IMR-90 (cell line): ENCODE results near the gene SLC4A5. TPM values are rescaled to one million over a fixed set of nuclear protein-coding genes. Genes with fewer than 3 reads are reported as not detected.

Experiments
- ATAC-seq: fragments of 200-7000 bp; cut with Tn5 transposase; 2 replicates; pipeline ENCODE4 v1.9.1; 2020; ENCODE audit warnings: low read depth, mild to moderate bottlenecking, moderate library complexity
- BruUV-seq: library from RNA; stranded (reverse); fragments of 400-500 nt; replicated peaks from 2 replicates; lab custom pipeline; 2021; lab: Mats Ljungman, UMichigan
- CTCF ChIA-PET: fragments of 300-600 bp; formaldehyde crosslinking; extraction: SDS; loops from one replicate; lab custom pipeline; 2021; ENCODE audit warnings: antibody characterized with exemption; lab: Yijun Ruan, JAX
- POLR2A ChIA-PET: fragments of 300-600 bp; sonication (Branson Sonifier 250); formaldehyde crosslinking; loops from one replicate; lab custom pipeline; 2022; ENCODE audit warnings: antibody characterized with exemption; ENCODE audit not compliant: unreplicated experiment; lab: Charles Lee
- DNase-seq: peaks from one replicate; pipeline ENCODE4 v3.0.0; 2013
- H2AFZ ChIP-seq: replicated peaks from 2 replicates; pipeline ENCODE3; 2013; ENCODE audit warnings: low read length, mild to moderate bottlenecking; ENCODE audit not compliant: poor library complexity
- H2AK5ac ChIP-seq: 2 replicates; pipeline ENCODE4 v1.6.1; 2013; ENCODE audit warnings: low read depth, low read length, inconsistent platforms
- H2AK9ac ChIP-seq: replicated peaks from 2 replicates; pipeline ENCODE3; 2013; ENCODE audit warnings: mild to moderate bottlenecking, low read depth, low read length, moderate library complexity; ENCODE audit not compliant: poor library complexity
- H2BK120ac ChIP-seq: 2 replicates; pipeline ENCODE4 v1.6.1; 2013; ENCODE audit warnings: low read depth, low read length, inconsistent platforms
- H2BK15ac ChIP-seq: 3 replicates; pipeline ENCODE4 v1.6.1; 2013; ENCODE audit warnings: low read depth, low read length, inconsistent platforms
- H2BK20ac ChIP-seq: 2 replicates; pipeline ENCODE4 v1.6.1; 2013; ENCODE audit warnings: low read depth, mild to moderate bottlenecking, inconsistent platforms, low read length, moderate library complexity
- H2BK5ac ChIP-seq: 2 replicates; pipeline ENCODE4 v1.6.1; 2013; ENCODE audit warnings: mild to moderate bottlenecking, low read depth, low read length, inconsistent platforms; ENCODE audit not compliant: poor library complexity, severe bottlenecking
- H3K14ac ChIP-seq: replicated peaks from 2 replicates; pipeline ENCODE4 v1.6.1; 2013; ENCODE audit warnings: low read depth, low read length, inconsistent platforms
- H3K18ac ChIP-seq: 2 replicates; pipeline ENCODE4 v1.6.1; 2013; ENCODE audit warnings: low read depth, low read length, control low read depth
- H3K23ac ChIP-seq: 2 replicates; pipeline ENCODE4 v1.6.1; 2013; ENCODE audit warnings: low read depth, low read length, inconsistent platforms
- H3K27ac ChIP-seq: 2 replicates; pipeline ENCODE4 v1.5.1; 2013; ENCODE audit warnings: mild to moderate bottlenecking, control low read depth, low read length; ENCODE audit not compliant: insufficient read depth
- H3K27me3 ChIP-seq: 2 replicates; pipeline ENCODE4 v1.6.1; 2013; ENCODE audit warnings: low read length; ENCODE audit not compliant: control insufficient read depth, insufficient read depth
- H3K36me3 ChIP-seq: 2 replicates; pipeline ENCODE4 v1.6.1; 2013; ENCODE audit warnings: low read length, mixed read lengths; ENCODE audit not compliant: control insufficient read depth, insufficient read depth
- H3K4ac ChIP-seq: 2 replicates; pipeline ENCODE4 v1.6.1; 2013; ENCODE audit warnings: low read depth, low read length, inconsistent platforms
- H3K4me1 ChIP-seq: 2 replicates; pipeline ENCODE4 v1.6.1; 2013; ENCODE audit warnings: low read length, mixed read lengths; ENCODE audit not compliant: control insufficient read depth, insufficient read depth
- H3K4me2 ChIP-seq: 2 replicates; pipeline ENCODE4 v1.6.1; 2013; ENCODE audit warnings: low read depth, mild to moderate bottlenecking, control low read depth, low read length, moderate library complexity
- H3K4me3 ChIP-seq: 2 replicates; pipeline ENCODE4 v1.5.1; 2013; ENCODE audit warnings: low read depth, mild to moderate bottlenecking, control low read depth, low read length, moderate library complexity; ENCODE audit not compliant: insufficient read depth
- H3K56ac ChIP-seq: 2 replicates; pipeline ENCODE4 v1.6.1; 2013; ENCODE audit warnings: low read length, inconsistent platforms; ENCODE audit not compliant: insufficient read depth; ENCODE audit errors: extremely low read depth
- H3K79me1 ChIP-seq, 2 experiments: 2 replicates each; pipeline ENCODE4 v1.6.1; 2013; ENCODE audit warnings: low read length in 2 of 2, inconsistent platforms in 1 of 2, low read depth in 1 of 2
- H3K9ac ChIP-seq: 2 replicates; pipeline ENCODE4 v1.6.1; 2013; ENCODE audit warnings: low read depth, low read length, control low read depth
- H3K9me1 ChIP-seq: 2 replicates; pipeline ENCODE4 v1.6.1; 2013; ENCODE audit warnings: low read length, inconsistent platforms; ENCODE audit not compliant: insufficient read depth
- H3K9me3 ChIP-seq: 2 replicates; pipeline ENCODE4 v1.6.1; 2013; ENCODE audit warnings: low read length; ENCODE audit not compliant: control insufficient read depth, insufficient read depth
- H4K20me1 ChIP-seq: 2 replicates; pipeline ENCODE4 v1.6.1; 2013; ENCODE audit warnings: low read length, inconsistent platforms; ENCODE audit not compliant: insufficient read depth
- H4K5ac ChIP-seq: 2 replicates; pipeline ENCODE4 v1.6.1; 2013; ENCODE audit warnings: mild to moderate bottlenecking, low read depth, low read length, control low read depth
- H4K8ac ChIP-seq, 2 experiments: 2 replicates each; pipeline ENCODE4 v1.6.1; 2013; ENCODE audit warnings: low read depth in 2 of 2, low read length in 2 of 2, control low read depth in 1 of 2, inconsistent platforms in 1 of 2
- H4K91ac ChIP-seq: 2 replicates; pipeline ENCODE4 v1.6.1; 2013; ENCODE audit warnings: low read depth, low read length, inconsistent platforms; ENCODE audit not compliant: insufficient read depth
- BHLHE40 ChIP-seq: fragments of 150-350 bp; IDR thresholded peaks from 2 replicates; pipeline ENCODE4 v1.6.1; 2016; ENCODE audit warnings: mild to moderate bottlenecking, low read depth, low read length
- CEBPB ChIP-seq: IDR thresholded peaks from 2 replicates; pipeline ENCODE4 v1.6.1; 2012; ENCODE audit warnings: low read depth, low read length, improper control_type of control experiment
- CHD1 ChIP-seq: IDR thresholded peaks from 2 replicates; pipeline ENCODE4 v1.6.1; 2012; ENCODE audit warnings: low read depth, low read length, improper control_type of control experiment
- FOS ChIP-seq: fragments of 150-350 bp; IDR thresholded peaks from 2 replicates; pipeline ENCODE4 v1.6.1; 2016; ENCODE audit warnings: low read depth, low read length
- MAFK ChIP-seq: IDR thresholded peaks from 2 replicates; pipeline ENCODE4 v1.6.1; 2012; ENCODE audit warnings: low read depth, low read length, improper control_type of control experiment
- MAZ ChIP-seq: IDR thresholded peaks from 2 replicates; pipeline ENCODE4 v1.6.1; 2012; ENCODE audit warnings: low read depth, mild to moderate bottlenecking, low read length, improper control_type of control experiment, moderate library complexity, borderline replicate concordance
- MXI1 ChIP-seq: IDR thresholded peaks from 2 replicates; pipeline ENCODE4 v1.6.1; 2012; ENCODE audit warnings: low read depth, mild to moderate bottlenecking, low read length, moderate library complexity, borderline replicate concordance
- NFE2L2 ChIP-seq: fragments of 150-350 bp; IDR thresholded peaks from 2 replicates; pipeline ENCODE4 v1.6.1; 2016; ENCODE audit warnings: low read depth, mild to moderate bottlenecking, low read length
- POLR2A ChIP-seq: IDR thresholded peaks from 2 replicates; pipeline ENCODE4 v1.6.1; 2012; ENCODE audit warnings: mild to moderate bottlenecking, low read depth, low read length
- RAD21 ChIP-seq: IDR thresholded peaks from 2 replicates; pipeline ENCODE4 v1.6.1; 2012; ENCODE audit warnings: low read length, improper control_type of control experiment
- RFX5 ChIP-seq: IDR thresholded peaks from 2 replicates; pipeline ENCODE4 v1.8.0; 2012; ENCODE audit warnings: low read depth, mild to moderate bottlenecking, low read length, moderate library complexity
- SMC3 ChIP-seq: fragments of 150-350 bp; IDR thresholded peaks from 2 replicates; pipeline ENCODE4 v1.6.1; 2016; ENCODE audit warnings: low read depth, mild to moderate bottlenecking, antibody characterized with exemption, low read length, moderate library complexity
- WGBS, 2 experiments: methylation state at CpG; one replicate each; pipeline versions ENCODE4 v1.1.5 to v1.1.7; 2013; ENCODE audit warnings: missing lambda C conversion rate in 2 of 2; ENCODE audit not compliant: insufficient read length in 1 of 2; ENCODE audit errors: extremely low coverage in 2 of 2; 5-methylcytosine and 5-hydroxymethylcytosine counted together
- dilution Hi-C: fragments of 300-500 bp; cut with HindIII; formaldehyde crosslinking; loops from one replicate; pipeline ENCODE4 v1.14.3; 2018; ENCODE audit warnings: low sequenced_read_pairs; ENCODE audit not compliant: unreplicated experiment
- in situ Hi-C: fragments of 300-500 bp; cut with MboI; formaldehyde crosslinking; loops from 3 replicates; pipeline ENCODE4 v1.14.3; 2019; ENCODE audit warnings: low sequenced_read_pairs, inconsistent platforms, mixed read lengths
- intact Hi-C: fragments of 100-400 bp; cut with micrococcal nuclease; formaldehyde crosslinking; loops from 2 replicates; pipeline ENCODE4 v1.10.0; 2022
- polyA plus RNA-seq, 3 experiments: library from polyadenylated mRNA; depleted of rRNA; stranded (reverse); fragments of >200 nt; gene quantifications; 2 replicates each; pipeline ENCODE4 v1.2.3, GENCODE V29; 2012; ENCODE audit warnings: low replicate concordance in 1 of 3
- total RNA-seq: library from RNA; depleted of rRNA; stranded (reverse); fragments of >200 nt; gene quantifications from 2 replicates; pipeline ENCODE4 v1.2.3, GENCODE V29; 2012
- TF ChIP-seq, protein P1 (sequence below): fragments of 150-350 bp; IDR thresholded peaks from 2 replicates; pipeline ENCODE4 v1.6.1; 2017; ENCODE audit warnings: mild to moderate bottlenecking, antibody characterized with exemption, low read length, low read depth
- TF ChIP-seq, protein P2 (sequence below): conservative IDR thresholded peaks from 2 replicates; pipeline ENCODE4 v1.5.1; 2012; ENCODE audit warnings: mild to moderate bottlenecking, low read depth, low read length, improper control_type of control experiment
- TF ChIP-seq, protein P3 (sequence below): fragments of 150-350 bp; IDR thresholded peaks from 2 replicates; pipeline ENCODE4 v1.6.1; 2016; ENCODE audit warnings: low read depth, mild to moderate bottlenecking, low read length, moderate library complexity, borderline replicate concordance

Gene SLC4A5
- total and polyA plus RNA-seq, 2 of the 4 experiments (the other 2 are of a cell fraction), result 0.18 to 0.22 TPM

- no peak for TF ChIP-seq NFE2L2
- TF ChIP-seq MAZ, result no peak
- no peak for TF ChIP-seq MXI1
- TF ChIP-seq BHLHE40, result no peak
- no peak for TF ChIP-seq POLR2A
- no peak for TF ChIP-seq RFX5
Observed at GRCh38 chr2:74177696-74178095, 165.5 kb downstream of the SLC4A5 start (continued).

DNA sequence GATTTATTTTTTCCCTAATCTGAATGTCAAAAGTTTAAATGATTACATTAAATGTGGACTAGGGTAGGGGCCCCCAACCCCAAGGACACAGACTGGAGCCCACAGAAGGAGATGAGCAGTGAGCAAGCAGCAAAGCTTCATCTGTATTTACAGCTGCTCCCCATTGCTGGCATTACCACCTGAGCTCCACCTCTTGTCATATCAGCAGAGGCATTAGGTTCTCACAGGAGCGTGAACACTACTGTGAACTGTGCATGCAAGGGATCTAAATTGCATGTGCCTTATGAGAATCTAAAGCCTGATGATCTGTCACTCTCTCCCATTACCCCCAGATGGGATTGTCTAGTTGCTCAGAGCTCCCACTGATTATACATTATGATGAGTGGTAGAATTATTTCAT is 168.3 kb downstream of the SLC4A5 start:
- Histone ChIP-seq H3K4me3 (no peak overlapping the region), H2BK20ac (no peak overlapping the region), H3K9ac (no peak overlapping the region), H4K8ac (no peak overlapping the region), H3K23ac (peak overlapping the region; percentile 60; the same call in 1 of the 2 replicates), H3K14ac (no peak overlapping the region), H2BK15ac (no peak overlapping the region), H2AFZ (no peak overlapping the region), H4K91ac (no peak overlapping the region), H3K18ac (no peak overlapping the region), H2AK9ac (no peak overlapping the region), H3K56ac (no peak overlapping the region), H2AK5ac (no peak overlapping the region), H3K4me2 (no peak overlapping the region), H3K9me1 (peaks cover 3% of the 10 kb centered on the region; the same call in 1 of the 2 replicates), H3K4me1 (0 out of 2 replicates have a peak, but pooled peaks cover 2% of the 10 kb centered on the region), H3K27me3 (no peaks in the 10 kb centered on the region), H3K4ac (no peak overlapping the region), H3K36me3 (peaks cover 16% of the 10 kb centered on the region), H4K20me1 (peaks cover 50% of the 10 kb centered on the region), H3K27ac (no peak overlapping the region), H4K5ac (no peak overlapping the region), H3K79me1 (peaks cover 10 to 19% of the 10 kb centered on the region in 2 experiments), H2BK5ac (no peak overlapping the region), H2BK120ac (no peak overlapping the region), H3K9me3 (no peaks in the 10 kb centered on the region)
- ChIA-PET POLR2A (no interaction called here), CTCF (no interaction called here)
- DNase-seq (no peak), ATAC-seq (no peak)
- dilution Hi-C loops, result no loop called here
- intact Hi-C loops, result no loop called here
- no TSS peak for BruUV-seq
- no CpG with 5 or more reads among the region's 1 CpG for WGBS, 2 experiments
- in situ Hi-C loops, result no loop called here
- TF ChIP-seq MAZ (no peak), POLR2A (no peak), CHD1 (no peak), RFX5 (no peak), SMC3 (no peak), RAD21 (no peak), BHLHE40 (no peak), MAFK (no peak), FOS (no peak), CEBPB (no peak)
- TF ChIP-seq, protein P1, sequence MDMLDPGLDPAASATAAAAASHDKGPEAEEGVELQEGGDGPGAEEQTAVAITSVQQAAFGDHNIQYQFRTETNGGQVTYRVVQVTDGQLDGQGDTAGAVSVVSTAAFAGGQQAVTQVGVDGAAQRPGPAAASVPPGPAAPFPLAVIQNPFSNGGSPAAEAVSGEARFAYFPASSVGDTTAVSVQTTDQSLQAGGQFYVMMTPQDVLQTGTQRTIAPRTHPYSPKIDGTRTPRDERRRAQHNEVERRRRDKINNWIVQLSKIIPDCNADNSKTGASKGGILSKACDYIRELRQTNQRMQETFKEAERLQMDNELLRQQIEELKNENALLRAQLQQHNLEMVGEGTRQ, result no peak
- TF ChIP-seq, protein P2, sequence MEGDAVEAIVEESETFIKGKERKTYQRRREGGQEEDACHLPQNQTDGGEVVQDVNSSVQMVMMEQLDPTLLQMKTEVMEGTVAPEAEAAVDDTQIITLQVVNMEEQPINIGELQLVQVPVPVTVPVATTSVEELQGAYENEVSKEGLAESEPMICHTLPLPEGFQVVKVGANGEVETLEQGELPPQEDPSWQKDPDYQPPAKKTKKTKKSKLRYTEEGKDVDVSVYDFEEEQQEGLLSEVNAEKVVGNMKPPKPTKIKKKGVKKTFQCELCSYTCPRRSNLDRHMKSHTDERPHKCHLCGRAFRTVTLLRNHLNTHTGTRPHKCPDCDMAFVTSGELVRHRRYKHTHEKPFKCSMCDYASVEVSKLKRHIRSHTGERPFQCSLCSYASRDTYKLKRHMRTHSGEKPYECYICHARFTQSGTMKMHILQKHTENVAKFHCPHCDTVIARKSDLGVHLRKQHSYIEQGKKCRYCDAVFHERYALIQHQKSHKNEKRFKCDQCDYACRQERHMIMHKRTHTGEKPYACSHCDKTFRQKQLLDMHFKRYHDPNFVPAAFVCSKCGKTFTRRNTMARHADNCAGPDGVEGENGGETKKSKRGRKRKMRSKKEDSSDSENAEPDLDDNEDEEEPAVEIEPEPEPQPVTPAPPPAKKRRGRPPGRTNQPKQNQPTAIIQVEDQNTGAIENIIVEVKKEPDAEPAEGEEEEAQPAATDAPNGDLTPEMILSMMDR, result no peak
- TF ChIP-seq, protein P3, sequence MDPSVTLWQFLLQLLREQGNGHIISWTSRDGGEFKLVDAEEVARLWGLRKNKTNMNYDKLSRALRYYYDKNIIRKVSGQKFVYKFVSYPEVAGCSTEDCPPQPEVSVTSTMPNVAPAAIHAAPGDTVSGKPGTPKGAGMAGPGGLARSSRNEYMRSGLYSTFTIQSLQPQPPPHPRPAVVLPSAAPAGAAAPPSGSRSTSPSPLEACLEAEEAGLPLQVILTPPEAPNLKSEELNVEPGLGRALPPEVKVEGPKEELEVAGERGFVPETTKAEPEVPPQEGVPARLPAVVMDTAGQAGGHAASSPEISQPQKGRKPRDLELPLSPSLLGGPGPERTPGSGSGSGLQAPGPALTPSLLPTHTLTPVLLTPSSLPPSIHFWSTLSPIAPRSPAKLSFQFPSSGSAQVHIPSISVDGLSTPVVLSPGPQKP, result no peak
